ENCODE results near the gene OR11G2.

Gene OR11G2

GRCh38 chr14:20176330-20176729, 14.4 kb upstream of the OR11G2 start:
- Histone ChIP-seq H3K36me3 (ENCODE audit: control insufficient read depth, low read length) (no peaks in the 10 kb centered on the region), H3K4me3 (ENCODE audit: low read length) (no peak overlapping the region), H3K4me1 (ENCODE audit: control insufficient read depth, low read length) (no peaks in the 10 kb centered on the region), H3K9me2 (replicated peaks; ENCODE audit: control insufficient read depth, low read length) (no peaks in the 10 kb centered on the region), H3K9me3 (ENCODE audit: control insufficient read depth, insufficient read depth, low read length) (no peaks in the 10 kb centered on the region), H3K27ac (ENCODE audit: low read depth, low read length) (no peak overlapping the region), H3K79me2 (ENCODE audit: control insufficient read depth, low read length) (no peaks in the 10 kb centered on the region), H3K27me3 (ENCODE audit: control insufficient read depth, low read length) (no peaks in the 10 kb centered on the region), H3K4me2 (ENCODE audit: low read length) (no peak overlapping the region), H3F3A (ENCODE audit: control insufficient read depth, insufficient read depth) (no peaks in the 10 kb centered on the region), H4K20me1 (ENCODE audit: control insufficient read depth, insufficient read depth, low read depth, low read length) (no peaks in the 10 kb centered on the region)
- TF ChIP-seq CTCF (IDR thresholded peaks at IDR 0.05; ENCODE audit: low read depth, low read length, poor library complexity, severe bottlenecking) (no peak), EZH2phosphoT487 (IDR thresholded peaks at IDR 0.05; ENCODE audit: borderline replicate concordance, low read length) (no peak)

GRCh38 chr14:20177433-20177974, 13.2 kb upstream of the OR11G2 start:
- Histone ChIP-seq H3K79me2 (ENCODE audit: control insufficient read depth, low read length) (no peaks in the 10 kb centered on the region), H3K27me3 (ENCODE audit: control insufficient read depth, low read length) (no peaks in the 10 kb centered on the region), H4K20me1 (ENCODE audit: control insufficient read depth, insufficient read depth, low read depth, low read length) (no peaks in the 10 kb centered on the region), H3K27ac (ENCODE audit: low read depth, low read length) (no peak overlapping the region), H3K9me2 (replicated peaks; ENCODE audit: control insufficient read depth, low read length) (no peaks in the 10 kb centered on the region), H3F3A (ENCODE audit: control insufficient read depth, insufficient read depth) (no peaks in the 10 kb centered on the region), H3K4me3 (ENCODE audit: low read length) (no peak overlapping the region), H3K4me1 (ENCODE audit: control insufficient read depth, low read length) (no peaks in the 10 kb centered on the region), H3K36me3 (ENCODE audit: control insufficient read depth, low read length) (no peaks in the 10 kb centered on the region), H3K9me3 (ENCODE audit: control insufficient read depth, insufficient read depth, low read length) (no peaks in the 10 kb centered on the region), H3K4me2 (ENCODE audit: low read length) (no peak overlapping the region)
- TF ChIP-seq CTCF (IDR thresholded peaks at IDR 0.05; ENCODE audit: low read depth, low read length, poor library complexity, severe bottlenecking) (no peak), EZH2phosphoT487 (IDR thresholded peaks at IDR 0.05; ENCODE audit: borderline replicate concordance, low read length) (no peak)

GRCh38 chr14:20179218-20179617, 11.5 kb upstream of the OR11G2 start:
- no peaks in the 10 kb centered on the region for H3F3A ChIP-seq (ENCODE audit: control insufficient read depth, insufficient read depth)
- H3K36me3 ChIP-seq (ENCODE audit: control insufficient read depth, low read length) = no peaks in the 10 kb centered on the region
- no peaks in the 10 kb centered on the region for H3K4me1 ChIP-seq (ENCODE audit: control insufficient read depth, low read length)
- H3K27me3 ChIP-seq (ENCODE audit: control insufficient read depth, low read length) = no peaks in the 10 kb centered on the region
- H3K9me3 ChIP-seq (ENCODE audit: control insufficient read depth, insufficient read depth, low read length) = no peaks in the 10 kb centered on the region
- no peaks in the 10 kb centered on the region for H3K9me2 ChIP-seq (replicated peaks; ENCODE audit: control insufficient read depth, low read length)
- TF ChIP-seq CTCF (IDR thresholded peaks at IDR 0.05; ENCODE audit: low read depth, low read length, poor library complexity, severe bottlenecking) (no peak), EZH2phosphoT487 (IDR thresholded peaks at IDR 0.05; ENCODE audit: borderline replicate concordance, low read length) (no peak)
- no peak overlapping the region for H3K4me2 ChIP-seq (ENCODE audit: low read length)
- H3K4me3 ChIP-seq (ENCODE audit: low read length) = no peak overlapping the region
- no peaks in the 10 kb centered on the region for H4K20me1 ChIP-seq (ENCODE audit: control insufficient read depth, insufficient read depth, low read depth, low read length)
- H3K27ac ChIP-seq (ENCODE audit: low read depth, low read length) = no peak overlapping the region
- H3K79me2 ChIP-seq (ENCODE audit: control insufficient read depth, low read length) = no peaks in the 10 kb centered on the region
